ENCODE data around the gene COL6A2. TPM values are rescaled to one million over a fixed set of nuclear protein-coding genes. Genes with fewer than 3 reads are reported as not detected.

The COL6A2 gene
- total and polyA plus RNA-seq, 2 experiments from 2014 or later: 28.4 to 89.2 TPM

GRCh38 chr21:46115441-46116188, 17.7 kb downstream of the COL6A2 start (continued):
- no peak for TF ChIP-seq ZNF462 (CRISPR knock-in tag; IDR thresholded peaks at IDR 0.05)
- TF ChIP-seq EZH2 (IDR thresholded peaks at IDR 0.05; ENCODE audit: low read depth, unreplicated experiment): no peak
- no peak for TF ChIP-seq ZNF331 (CRISPR knock-in tag; IDR thresholded peaks at IDR 0.05; ENCODE audit: low read depth)

- no peak overlapping the region for H3K4me3 Mint-ChIP-seq
- H3K4me2 ChIP-seq: no peak overlapping the region
- H3K27me3 Mint-ChIP-seq (ENCODE audit: insufficient read depth, low read depth, poor library complexity): peaks cover 2% of the 10 kb centered on the region
- no peaks in the 10 kb centered on the region for H4K20me1 ChIP-seq (replicated peaks; ENCODE audit: insufficient read depth)
- H3K4me1 ChIP-seq (ENCODE audit: insufficient read depth): no peaks in the 10 kb centered on the region
- no peak overlapping the region for H3K27ac ChIP-seq (ENCODE audit: low read depth)
- H3K27ac Mint-ChIP-seq: no peak overlapping the region
- H3K4me3 ChIP-seq: no peak overlapping the region
- DNase-seq (ENCODE audit: low spot score) (no peak), ATAC-seq (no peak)
- no peak overlapping the region for H2AFZ ChIP-seq
- H3F3A ChIP-seq (replicated peaks; ENCODE audit: low read depth): no peaks in the 10 kb centered on the region
- peaks cover 15% of the 10 kb centered on the region for H3K36me3 ChIP-seq (ENCODE audit: insufficient read depth)
- H3K9me2 ChIP-seq (ENCODE audit: insufficient read depth): no peaks in the 10 kb centered on the region
- H3K36me3 Mint-ChIP-seq (ENCODE audit: low read depth): peaks cover 34% of the 10 kb centered on the region
- 0 out of 3 replicates have a peak, but pooled peaks cover 6% of the 10 kb centered on the region for H3K9me3 Mint-ChIP-seq
- H3K4me1 Mint-ChIP-seq: no peaks in the 10 kb centered on the region
- no peaks in the 10 kb centered on the region for H3K79me2 ChIP-seq (replicated peaks; ENCODE audit: insufficient read depth)
- no peaks in the 10 kb centered on the region for H3K27me3 ChIP-seq (ENCODE audit: insufficient read depth)
- TF ChIP-seq EZH2 (IDR thresholded peaks at IDR 0.05; ENCODE audit: low read depth, unreplicated experiment): no peak
- no peak for TF ChIP-seq STAT1 (IDR thresholded peaks at IDR 0.05; ENCODE audit: unreplicated experiment)
- TF ChIP-seq POLR2AphosphoS5 (IDR thresholded peaks at IDR 0.05; ENCODE audit: low read depth): no peak
- no peak for TF ChIP-seq ETS1 (IDR thresholded peaks at IDR 0.05)
- TF ChIP-seq EZH2phosphoT487 (IDR thresholded peaks at IDR 0.05; ENCODE audit: unreplicated experiment): no peak
- TF ChIP-seq ZNF462 (CRISPR knock-in tag; IDR thresholded peaks at IDR 0.05): no peak
Measured at GRCh38 chr21:46116189-46116775, 18.4 kb downstream of the COL6A2 start.

Measured in GM23338 (cell line).